T-helper 1 cell treated with Interleukin-12 subunit alpha and Interleukin-12 subunit beta and Interleukin-4 antibody, amounts not matched to agents 30 ng/mL and 1 ng/mL, for 36 hours (primary cell): ENCODE results near the gene PDE1C. TPM values are rescaled to one million over a fixed set of nuclear protein-coding genes. Genes with fewer than 3 reads are reported as not detected.

ENCODE experiments used
- intact Hi-C: fragments of 100-400 bp; cut with micrococcal nuclease; formaldehyde crosslinking; loops from one replicate; pipeline ENCODE4 v1.15.1; 2024
- total RNA-seq: library from RNA; stranded (reverse); gene quantifications from 2 replicates; pipeline ENCODE4 v1.2.3, GENCODE V29; 2022

The PDE1C gene
- total RNA-seq, 1 donor from 2014 or later: not detected

GRCh38 chr7:31899356-31899927, 170.8 kb downstream of the PDE1C start:
- intact Hi-C loops: no loop called here

- intact Hi-C loops: no loop called here
Observed at GRCh38 chr7:31896925-31897324, 173.3 kb downstream of the PDE1C start.

DNA sequence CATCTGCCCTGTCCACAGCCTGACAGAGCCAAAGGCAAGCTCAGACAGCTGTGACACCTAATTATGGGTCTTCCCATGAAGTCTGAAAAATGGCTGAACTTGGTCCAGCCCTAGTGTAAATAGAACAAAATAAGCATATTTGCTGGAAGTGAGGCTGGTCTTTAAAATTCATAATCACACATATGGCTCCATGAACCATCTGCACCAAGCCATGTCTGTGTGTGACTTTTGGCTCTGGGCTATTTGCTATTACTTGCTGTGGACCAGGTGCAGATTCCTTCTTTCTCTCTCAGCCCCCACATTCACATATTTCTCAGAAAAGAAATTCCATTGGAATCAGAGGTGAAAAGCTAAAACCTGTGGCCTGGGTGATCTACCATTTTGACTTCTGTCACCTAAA, 175.9 kb downstream of the PDE1C start:
- intact Hi-C loops: no loop called here

- intact Hi-C loops: no loop called here
Observed at GRCh38 chr7:31893365-31893764, 176.8 kb downstream of the PDE1C start.

DNA sequence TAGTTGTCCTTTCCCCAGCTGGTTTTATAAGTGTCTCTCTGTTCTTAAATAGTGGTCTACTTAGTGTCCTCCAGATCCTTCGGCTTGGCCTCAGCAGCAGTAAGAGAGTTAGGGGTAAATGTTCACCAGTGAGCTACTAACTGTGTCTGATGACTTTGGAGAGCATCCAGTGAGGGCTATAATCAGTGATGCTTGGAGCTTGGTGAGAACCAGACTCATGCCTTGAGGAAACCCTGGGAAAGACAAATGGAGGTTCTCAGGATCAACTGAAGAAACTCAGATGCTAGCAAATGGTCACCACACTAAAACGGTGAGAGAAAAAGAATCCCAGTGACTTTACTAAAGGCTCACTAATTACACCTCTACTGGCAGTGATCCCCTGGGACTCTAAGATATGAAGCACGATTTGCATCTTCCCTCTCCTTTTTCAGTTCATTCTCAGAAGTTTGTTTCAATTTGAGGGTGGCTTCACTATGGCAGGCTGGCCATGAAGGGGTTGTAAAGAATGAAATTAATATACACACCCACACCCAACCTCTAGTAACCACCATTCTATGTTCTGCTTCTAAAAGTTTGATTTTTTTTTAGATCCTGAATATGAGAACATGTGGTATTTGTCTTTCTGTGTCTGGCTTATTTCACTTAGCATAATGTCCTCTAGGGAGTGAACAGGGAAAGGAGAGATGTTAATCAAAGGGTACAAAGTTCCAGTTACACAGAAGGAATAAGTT, 177.9 kb downstream of the PDE1C start:
- intact Hi-C loops: no loop called here

DNA sequence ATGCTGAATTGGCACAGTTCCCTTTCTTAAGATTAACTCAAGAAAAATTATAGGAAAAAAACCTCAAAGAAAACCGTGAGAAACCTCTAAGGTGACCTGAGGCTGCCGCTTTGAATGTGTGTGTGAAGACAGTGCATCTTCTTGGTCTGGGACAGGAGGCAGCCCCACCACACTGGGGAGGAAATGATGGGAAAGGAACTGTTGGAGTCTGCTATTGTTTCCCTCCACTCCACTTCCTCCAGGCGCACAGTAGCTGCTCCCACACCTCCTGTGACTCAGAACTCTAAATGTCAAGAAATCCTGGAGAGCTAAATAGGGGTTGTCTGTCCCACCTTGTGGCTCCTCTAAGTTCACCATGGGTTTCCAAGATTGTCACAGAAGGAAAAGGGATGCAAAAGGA, 179.4 kb downstream of the PDE1C start:
- intact Hi-C loops: no loop called here

DNA sequence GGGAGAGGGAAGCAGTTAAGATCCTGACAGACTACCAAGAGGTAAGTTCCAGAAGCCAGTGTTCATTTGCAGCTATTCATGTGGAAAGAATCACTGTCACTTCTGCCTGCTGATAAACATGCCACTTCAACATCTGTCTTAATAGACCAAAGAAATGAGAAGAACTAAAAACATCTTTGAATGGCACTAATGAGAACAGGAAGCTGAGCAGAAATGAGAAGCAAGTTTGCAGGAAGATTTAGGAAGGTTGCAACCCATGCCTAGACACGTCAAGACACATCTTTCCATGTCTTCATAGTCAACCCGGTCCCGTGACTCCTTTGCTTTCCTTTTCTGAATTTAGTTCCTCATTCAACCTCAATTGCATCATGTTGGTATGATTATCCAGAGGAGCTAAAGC, 180.0 kb downstream of the PDE1C start:
- intact Hi-C loops: no loop called here

DNA sequence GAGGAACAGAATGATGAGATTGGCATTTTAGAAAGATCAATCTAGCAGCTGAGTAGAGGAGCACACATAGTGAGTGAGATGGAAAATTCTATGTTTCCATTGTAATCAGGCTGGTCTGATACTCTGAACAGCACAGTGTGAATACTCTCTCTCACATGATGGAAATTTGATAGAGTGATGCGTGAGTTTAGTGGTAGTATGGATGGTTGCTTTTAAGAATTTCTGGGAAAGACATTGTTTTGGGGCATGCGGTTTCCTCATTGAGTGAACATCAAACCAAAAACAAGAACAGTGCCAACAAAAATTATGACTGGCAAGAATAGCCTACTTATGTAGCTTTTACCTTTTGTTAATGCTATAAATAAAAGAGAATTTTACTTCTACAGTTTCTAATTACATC, 183.2 kb downstream of the PDE1C start:
- intact Hi-C loops: no loop called here

GRCh38 chr7:31885171-31885570, 185.0 kb downstream of the PDE1C start:
- intact Hi-C loops: no loop called here

DNA sequence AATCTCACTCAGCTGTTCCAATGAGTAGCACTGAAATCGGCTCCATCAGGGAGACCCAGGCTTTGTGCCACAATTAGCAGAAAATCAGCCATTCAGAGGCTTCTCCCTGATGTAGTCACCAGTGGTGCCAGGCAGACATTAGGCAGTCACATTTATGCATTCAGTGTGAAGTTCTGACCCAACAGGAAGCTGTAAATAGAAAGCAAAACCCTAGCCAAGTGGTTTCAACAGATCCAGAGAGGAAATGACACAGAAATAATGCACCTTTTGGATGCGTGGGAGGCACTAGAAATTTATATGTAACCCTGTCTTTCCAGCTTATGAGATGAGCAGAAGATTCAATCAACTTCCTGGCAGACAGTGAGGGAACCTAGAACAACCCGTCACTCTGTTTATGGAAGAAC, 186.4 kb downstream of the PDE1C start:
- intact Hi-C loops: no loop called here

GRCh38 chr7:31882187-31882586, 188.0 kb downstream of the PDE1C start:
- intact Hi-C loops: no loop called here

DNA sequence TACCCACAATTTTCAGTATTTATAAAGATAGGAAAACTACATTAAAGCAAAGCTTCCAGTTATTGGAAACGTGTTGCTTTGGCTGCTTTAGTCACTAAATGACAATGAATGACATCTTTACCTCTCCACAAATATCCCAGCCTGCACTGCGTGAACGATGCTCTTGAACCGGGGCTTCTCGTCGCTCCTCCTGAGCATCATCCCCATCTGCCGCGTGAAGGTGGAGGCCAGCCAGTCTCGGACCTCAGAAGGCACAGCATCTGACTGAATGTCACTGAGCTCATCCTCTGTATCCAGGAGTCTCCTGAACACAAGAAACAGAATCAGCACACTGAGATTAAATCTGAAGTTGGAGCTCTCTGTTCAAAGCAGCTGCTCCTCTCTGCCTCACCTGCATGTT, 191.3 kb downstream of the PDE1C start:
- intact Hi-C loops: no loop called here

DNA sequence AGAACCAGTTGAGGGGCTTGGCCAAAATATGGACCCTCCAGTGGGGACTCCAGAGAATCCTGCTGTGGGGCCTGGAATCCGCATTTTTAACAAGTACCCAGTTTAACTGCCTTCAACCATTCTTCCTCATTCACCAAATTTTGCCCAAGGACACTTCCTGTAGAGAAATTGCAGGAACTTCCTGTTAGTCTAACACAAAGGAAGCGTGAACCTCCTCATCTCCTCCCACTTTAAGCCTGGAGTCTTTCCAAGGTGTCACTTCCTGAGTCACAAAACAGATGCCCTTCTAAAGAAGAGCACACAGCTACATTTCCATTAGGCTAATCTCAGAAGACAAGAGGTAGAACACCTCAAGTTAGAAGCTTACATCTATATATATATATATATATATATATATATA, 194.8 kb downstream of the PDE1C start:
- intact Hi-C loops: no loop called here

DNA sequence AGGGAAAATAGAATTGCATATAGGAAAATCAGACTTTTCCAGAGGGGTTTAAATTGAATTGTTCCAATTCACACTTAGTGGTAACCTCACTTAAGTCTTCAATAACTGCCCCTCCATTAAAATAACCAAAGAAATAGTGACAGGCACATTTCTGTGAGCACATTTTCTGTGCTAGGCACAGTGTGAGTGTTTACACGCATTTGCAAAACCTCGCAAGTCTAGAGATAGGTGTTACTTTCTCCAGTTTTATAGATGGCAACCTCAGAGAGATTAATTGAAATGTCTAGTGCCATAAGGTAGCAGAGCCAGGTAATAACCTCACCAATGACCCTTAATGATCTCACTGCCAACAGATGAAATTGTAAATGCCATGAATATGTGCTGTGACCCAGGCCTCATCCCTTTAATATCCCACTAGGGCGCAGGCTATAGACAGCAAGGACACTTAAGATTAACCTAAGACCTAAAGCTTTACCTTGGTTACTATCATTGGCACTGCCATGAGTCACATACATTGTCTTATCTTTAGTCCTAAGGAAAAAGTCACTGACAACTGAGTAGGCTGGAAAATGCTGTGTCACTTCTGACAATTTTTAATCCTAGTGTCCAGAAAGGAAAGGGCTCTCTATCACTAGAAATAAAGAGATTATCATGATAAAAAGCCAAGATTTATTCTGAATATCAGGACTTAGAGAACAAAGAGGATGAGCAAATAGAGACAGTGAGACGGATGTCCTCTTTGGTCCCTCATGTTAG, 195.4 kb downstream of the PDE1C start:
- intact Hi-C loops: no loop called here

DNA sequence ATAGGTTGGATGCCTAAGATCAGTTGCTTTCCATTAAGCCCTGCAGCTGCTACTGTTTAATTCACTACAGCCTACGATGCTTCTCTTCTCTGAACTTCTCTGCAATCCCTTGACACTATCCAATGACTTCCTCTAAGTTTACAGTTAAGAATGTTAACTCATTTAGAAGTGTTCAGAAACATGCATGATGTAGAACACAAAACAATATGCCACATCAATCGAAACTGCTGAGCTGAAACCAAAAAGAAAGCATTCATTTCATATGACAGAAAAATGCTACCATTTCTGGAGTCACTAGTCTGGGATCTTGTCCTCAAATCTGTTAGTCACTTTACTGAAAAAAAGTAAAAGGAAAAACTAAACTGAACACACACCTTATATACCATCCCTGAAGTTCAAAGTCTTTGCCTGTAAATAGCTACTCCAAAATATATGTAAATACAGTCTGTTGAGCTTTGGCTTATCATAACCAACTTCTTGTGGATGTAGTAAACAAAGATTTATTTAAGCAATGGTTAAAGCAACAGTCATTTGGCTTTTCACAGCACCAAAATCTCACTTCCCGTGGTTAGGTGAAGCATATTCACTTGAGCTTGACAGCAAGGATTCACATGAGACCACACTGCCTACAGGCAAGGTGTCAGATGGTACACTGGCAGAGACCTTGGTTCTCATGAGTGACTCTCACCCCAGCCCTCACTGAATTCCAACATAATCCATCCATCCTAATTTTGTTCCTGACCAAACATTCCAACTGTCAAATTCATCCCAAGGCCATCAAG, 196.2 kb downstream of the PDE1C start:
- intact Hi-C loops: no loop called here

- intact Hi-C loops: no loop called here
Observed at GRCh38 chr7:31872545-31873370, 197.4 kb downstream of the PDE1C start.

DNA sequence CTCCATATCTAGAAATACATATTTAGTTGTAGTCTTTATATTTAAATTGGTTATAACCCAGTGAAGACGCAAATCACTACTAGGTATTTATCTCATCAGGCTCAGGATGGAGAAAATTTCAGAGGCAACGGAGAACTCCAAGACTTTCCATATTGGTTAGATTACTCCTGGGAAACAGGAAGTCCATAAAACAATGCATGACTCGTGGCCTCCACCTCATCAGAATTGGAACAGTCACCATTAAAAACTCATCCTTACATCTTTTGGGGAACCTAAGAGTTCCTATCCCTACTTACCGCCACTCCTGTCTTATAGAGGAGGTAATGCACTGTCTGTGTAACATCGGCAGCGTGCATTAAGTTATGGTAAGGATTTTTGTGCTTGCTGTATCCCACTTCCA, 205.6 kb downstream of the PDE1C start:
- intact Hi-C loops: no loop called here

GRCh38 chr7:31860925-31861324, 209.3 kb downstream of the PDE1C start:
- intact Hi-C loops: no loop called here

DNA sequence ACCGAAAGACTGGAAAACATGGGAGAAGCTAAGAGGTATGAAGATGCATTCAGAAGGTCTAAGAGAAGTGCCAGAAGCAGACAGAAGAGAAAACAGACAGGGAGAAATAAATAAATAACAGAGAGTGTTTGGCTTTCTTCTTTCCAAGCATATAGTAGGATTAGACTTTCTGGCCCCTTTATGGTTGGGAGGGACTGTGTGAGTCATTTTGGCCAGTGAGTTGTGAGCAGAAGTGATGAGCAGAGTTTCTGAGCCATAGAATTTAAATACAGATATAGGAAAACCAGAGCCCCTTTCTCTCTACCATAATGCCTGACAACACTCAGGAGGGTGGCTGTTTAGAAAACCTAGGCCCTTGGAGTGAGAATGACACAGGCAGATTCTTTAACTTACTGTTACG, 212.2 kb downstream of the PDE1C start:
- intact Hi-C loops: no loop called here

DNA sequence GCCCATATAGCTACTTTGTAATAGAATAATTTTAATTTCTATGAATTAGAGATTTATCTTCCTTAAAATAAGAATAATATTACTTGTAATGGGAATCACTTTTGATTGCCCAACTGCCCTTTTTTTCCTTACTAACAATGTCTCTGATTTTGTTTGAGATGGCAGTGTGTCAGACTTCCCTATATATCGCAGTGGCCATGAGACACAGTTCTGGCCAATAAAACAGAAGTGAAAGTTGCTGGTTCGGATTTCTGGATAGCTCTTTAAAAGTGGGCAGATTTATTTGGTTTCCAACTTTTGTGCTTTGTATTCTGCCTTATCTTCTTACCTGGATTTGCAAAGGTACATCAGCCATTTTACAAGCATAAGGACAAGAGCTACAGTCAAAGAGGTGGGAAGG, 213.0 kb downstream of the PDE1C start:
- intact Hi-C loops: no loop called here

GRCh38 chr7:31856337-31856736, 213.9 kb downstream of the PDE1C start:
- intact Hi-C loops: no loop called here
